Natural killer cell (primary cell): ENCODE results near the gene DEAF1. TPM values are rescaled to one million over a fixed set of nuclear protein-coding genes. Genes with fewer than 3 reads are reported as not detected.

Experiments
- ATAC-seq, 3 donors: fragments of 150-1000 bp in 2 of 3; fragments of 200-7000 bp in 1 of 3; cut with Tn5 transposase; 1 replicate in 1 of 3; 2 replicates in 2 of 3; pipeline ENCODE4 v1.10.0; 2021; ENCODE audit warnings: mild to moderate bottlenecking in 2 of 3, moderate library complexity in 2 of 3
- DNase-seq, 2 donors: peaks; one replicate each; pipeline versions ENCODE4 v3.0.0 to v3.0.0-alpha.2; 2013 to 2021; ENCODE audit warnings: mixed read lengths in 1 of 2
- H3K27ac ChIP-seq: one replicate; pipeline ENCODE4 v1.5.1; 2013; ENCODE audit warnings: mild to moderate bottlenecking, low read length
- H3K27me3 ChIP-seq: one replicate; pipeline ENCODE4 v1.6.1; 2013; ENCODE audit warnings: low read length; ENCODE audit not compliant: control insufficient read depth, insufficient read depth
- H3K36me3 ChIP-seq: one replicate; pipeline ENCODE4 v1.6.1; 2013; ENCODE audit warnings: low read length; ENCODE audit not compliant: control insufficient read depth, insufficient read depth
- H3K4me1 ChIP-seq: one replicate; pipeline ENCODE4 v1.6.1; 2013; ENCODE audit warnings: low read length; ENCODE audit not compliant: control insufficient read depth, insufficient read depth
- H3K4me3 ChIP-seq: one replicate; pipeline ENCODE4 v1.5.1; 2013; ENCODE audit warnings: low read length
- H3K9me3 ChIP-seq: one replicate; pipeline ENCODE4 v1.6.1; 2013; ENCODE audit warnings: low read length; ENCODE audit not compliant: control insufficient read depth, insufficient read depth
- H3K27ac Mint-ChIP-seq, 2 donors: one replicate each; pipeline ENCODE4 v1.8.0; 2022; ENCODE audit warnings: mild to moderate bottlenecking in 2 of 2, mixed read lengths in 2 of 2, moderate library complexity in 1 of 2
- H3K27me3 Mint-ChIP-seq, 2 donors: one replicate each; pipeline ENCODE4 v1.8.0; 2022; ENCODE audit warnings: low read depth in 2 of 2, mixed read lengths in 2 of 2
- H3K36me3 Mint-ChIP-seq: one replicate; pipeline ENCODE4 v1.8.0; 2022; ENCODE audit warnings: mixed read lengths
- H3K4me1 Mint-ChIP-seq, 2 donors: one replicate each; pipeline ENCODE4 v1.8.0; 2022; ENCODE audit warnings: mixed read lengths in 2 of 2
- H3K4me3 Mint-ChIP-seq: one replicate; pipeline ENCODE4 v1.8.0; 2022; ENCODE audit warnings: mild to moderate bottlenecking, moderate library complexity, mixed read lengths
- H3K9me3 Mint-ChIP-seq, 2 donors: one replicate each; pipeline ENCODE4 v1.8.0; 2022; ENCODE audit warnings: mixed read lengths in 2 of 2
- CTCF ChIP-seq: fragments of 200-600 bp; IDR thresholded peaks from one replicate; pipeline ENCODE4 v1.8.0; 2022; ENCODE audit warnings: antibody characterized with exemption
- WGBS: methylation state at CpG from one replicate; pipeline ENCODE4 v1.1.7; 2013; ENCODE audit warnings: missing lambda C conversion rate; ENCODE audit not compliant: insufficient coverage; 5-methylcytosine and 5-hydroxymethylcytosine counted together
- intact Hi-C: fragments of 100-400 bp; cut with micrococcal nuclease; formaldehyde crosslinking; loops from one replicate; pipeline ENCODE4 v1.14.2; 2022
- total RNA-seq, 4 donors: library from RNA; stranded (reverse); fragments of 120-200 nt in 1 of 4; gene quantifications; one replicate each; pipeline versions ENCODE4 v1.2.3 to v1.2.4, GENCODE V29; 2013 to 2022

Gene DEAF1
- total RNA-seq, 3 donors from 2014 or later (not counting 1 experiment from before 2014, with no cell fraction given), result 25.9 to 26.9 (median 26.8) TPM

GRCh38 chr11:696955-697491 lies 2.0 kb upstream of the DEAF1 start:
- Histone ChIP-seq H3K9me3 (no peaks in the 10 kb centered on the region), H3K4me1 (peaks cover 52% of the 10 kb centered on the region), H3K4me3 (no peak overlapping the region), H3K27me3 (no peaks in the 10 kb centered on the region), H3K36me3 (peaks cover 9% of the 10 kb centered on the region), H3K27ac (peak overlapping the region; percentile 100)
- peaks cover 14 to 36% of the 10 kb centered on the region in 2 donors for H3K4me1 Mint-ChIP-seq
- H3K36me3 Mint-ChIP-seq, result no peaks in the 10 kb centered on the region
- H3K9me3 Mint-ChIP-seq, result no peaks in the 10 kb centered on the region
- intact Hi-C loops, result loop anchor here (2.0 kb wide), 1 partner anchor 26 kb away; no protein-coding TSS in a partner anchor
- DNase-seq (no peak), ATAC-seq (no peak)
- H3K4me3 Mint-ChIP-seq, result peak overlapping the region; percentile 57
- WGBS, result 68% methylated on average over 11 of the region's 11 CpGs
- H3K27ac Mint-ChIP-seq, result peak overlapping the region; percentile 45 to 90
- TF ChIP-seq CTCF, result no peak
- no peaks in the 10 kb centered on the region for H3K27me3 Mint-ChIP-seq

GRCh38 chr11:695538-696248 lies 671 bp upstream of the DEAF1 start, which contains the start of gene TMEM80:
TMEM80 (plus strand) TSS chr11:695816; CDS start chr11:695828, 12 bp downstream.
- WGBS, result under 1% methylated on average over 101 of the region's 101 CpGs
- intact Hi-C loops, result loop anchor here (2.0 kb wide), 1 partner anchor 27 kb away; no protein-coding TSS in a partner anchor
- Histone ChIP-seq H3K9me3 (no peaks in the 10 kb centered on the region), H3K4me3 (peak within 1 kb of the TSS; percentile 98), H3K4me1 (peaks cover 51% of the 10 kb centered on the region), H3K36me3 (peaks cover 6% of the 10 kb centered on the region), H3K27me3 (no peaks in the 10 kb centered on the region), H3K27ac (peak within 1 kb of the TSS; percentile 100)
- TF ChIP-seq CTCF, result no peak
- peak; percentile 72 to 87 (median 74) for ATAC-seq
- Mint-ChIP-seq H3K4me3 (peak within 1 kb of the TSS; percentile 88), H3K36me3 (no peaks in the 10 kb centered on the region), H3K27me3 (no peaks in the 10 kb centered on the region), H3K27ac (peak within 1 kb of the TSS; percentile 90 to 95), H3K9me3 (no peaks in the 10 kb centered on the region), H3K4me1 (peaks cover 18 to 41% of the 10 kb centered on the region in 2 donors)
- peak; percentile 97 to 98 for DNase-seq

GRCh38 chr11:695288-695537 lies 191 bp upstream of the DEAF1 start:
- 0% methylated on average over 25 of the region's 25 CpGs for whole genome bisulfite sequencing
- H3K27ac Mint-ChIP-seq, result peak overlapping the region; percentile 90 to 95
- peaks cover 51% of the 10 kb centered on the region for H3K4me1 ChIP-seq
- H3K4me1 Mint-ChIP-seq, result peaks cover 18 to 41% of the 10 kb centered on the region in 2 donors
- H3K9me3 Mint-ChIP-seq, result no peaks in the 10 kb centered on the region
- ATAC-seq (no peak), DNase-seq (no peak)
- no peaks in the 10 kb centered on the region for H3K36me3 Mint-ChIP-seq
- peaks cover 4% of the 10 kb centered on the region for H3K36me3 ChIP-seq
- H3K27me3 ChIP-seq, result no peaks in the 10 kb centered on the region
- peak overlapping the region; percentile 100 for H3K27ac ChIP-seq
- peak overlapping the region; percentile 88 for H3K4me3 Mint-ChIP-seq
- no peaks in the 10 kb centered on the region for H3K9me3 ChIP-seq
- no peaks in the 10 kb centered on the region for H3K27me3 Mint-ChIP-seq
- H3K4me3 ChIP-seq, result peak overlapping the region; percentile 98
- TF ChIP-seq CTCF, result no peak
- intact Hi-C loops, result no loop called here
